Amygdala (tissue), 56 donors: Measurements from ENCODE around the gene TMEM218.
A peak's percentile ranks its signal among the peaks of the same experiment; 100 is the strongest.

ENCODE experiments used
- DNase-seq, 56 donors: peaks; one replicate each; lab custom pipeline; 2025; lab: John Stamatoyannopoulos, UW

The TMEM218 gene

DNA sequence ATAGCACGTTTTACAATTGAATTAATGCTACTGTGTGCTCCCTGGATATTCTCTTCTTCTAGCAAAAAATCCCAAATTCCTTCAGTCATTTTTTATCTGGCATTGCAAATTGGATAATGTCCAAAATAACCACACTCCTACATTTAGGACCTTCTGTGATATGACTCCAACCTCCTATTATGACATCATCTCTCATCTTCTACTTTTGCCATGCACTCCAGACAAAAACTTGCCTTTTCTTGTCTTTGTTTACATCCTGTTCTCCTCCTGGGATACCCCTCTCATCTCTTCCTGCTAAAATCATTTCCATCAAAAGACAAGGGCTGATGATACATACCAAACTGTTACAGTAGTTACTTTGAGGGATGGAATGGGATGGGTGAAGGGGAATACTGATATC lies 20.6 kb upstream of the TMEM218 start:
- no peak for DNase-seq

DNA sequence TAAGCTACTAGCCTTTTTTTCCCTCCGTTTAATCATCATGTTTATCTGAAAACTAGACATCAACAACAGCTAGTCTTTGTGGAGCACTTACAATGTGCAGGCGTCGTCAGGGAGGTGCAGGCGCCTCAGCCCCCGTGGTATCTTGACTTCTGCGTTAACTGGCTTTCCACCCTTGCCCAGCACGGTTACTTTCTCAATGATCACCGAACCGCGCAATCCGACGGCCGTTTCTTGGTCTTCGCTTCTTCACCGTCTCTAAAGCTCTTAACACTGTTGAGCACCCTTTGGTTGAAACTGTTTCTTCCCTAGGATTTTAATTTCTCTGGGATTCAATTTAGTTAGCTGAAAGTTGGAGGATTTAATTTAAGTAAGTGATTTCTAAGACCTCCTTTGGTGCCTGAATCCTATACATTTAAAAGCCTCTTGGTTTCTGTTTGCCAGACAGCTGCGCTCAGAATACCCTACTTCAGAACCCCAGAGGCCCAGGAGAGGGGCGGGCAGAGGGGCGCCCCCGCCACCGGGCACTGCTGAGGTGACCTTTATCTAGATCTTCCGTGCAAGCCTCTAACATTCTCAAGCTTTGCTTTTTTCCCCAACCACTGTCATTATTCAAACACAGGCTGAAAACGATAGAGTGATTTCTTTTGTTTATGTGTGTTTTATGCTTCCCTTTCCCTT lies 18.0 kb upstream of the TMEM218 start:
- no peak for DNase-seq

DNA sequence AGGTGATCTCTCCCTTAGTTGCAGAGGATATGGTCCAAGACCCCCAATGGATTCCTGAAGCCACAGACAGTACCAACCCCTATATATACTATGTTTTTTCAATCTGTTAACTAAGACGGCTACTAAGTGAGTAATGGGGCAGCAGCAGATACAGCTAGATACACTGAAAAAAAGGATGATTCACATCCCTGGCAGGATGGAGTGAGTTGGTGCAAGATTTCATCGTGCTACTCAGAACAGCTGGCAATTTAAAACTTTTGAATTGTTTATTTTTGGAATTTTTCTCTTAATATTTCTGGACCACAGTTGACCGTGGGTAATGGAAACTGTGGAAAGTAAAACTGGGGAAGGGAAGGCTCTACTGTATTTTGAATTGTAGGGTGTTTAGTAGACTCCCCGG lies 17.0 kb upstream of the TMEM218 start:
- no peak for DNase-seq

DNA sequence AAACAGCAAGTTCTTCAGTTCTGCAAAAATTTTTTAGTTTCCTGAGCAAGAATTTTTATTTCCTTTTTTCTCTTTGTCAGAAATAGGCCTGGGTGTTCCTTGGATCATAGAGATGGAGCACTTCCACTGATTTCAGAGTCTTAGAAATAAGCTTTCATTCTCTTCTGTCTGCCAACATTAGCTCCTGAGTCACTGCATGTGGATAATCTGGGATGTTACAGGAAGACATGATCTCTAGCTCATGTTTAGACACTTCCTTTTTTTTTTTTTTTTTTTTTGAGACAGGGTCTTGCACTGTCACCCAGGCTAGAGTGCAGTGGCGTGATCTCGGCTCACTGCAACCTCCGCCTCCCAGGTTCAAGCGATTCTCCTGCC lies 13.2 kb upstream of the TMEM218 start:
- DNase-seq = no peak

DNA sequence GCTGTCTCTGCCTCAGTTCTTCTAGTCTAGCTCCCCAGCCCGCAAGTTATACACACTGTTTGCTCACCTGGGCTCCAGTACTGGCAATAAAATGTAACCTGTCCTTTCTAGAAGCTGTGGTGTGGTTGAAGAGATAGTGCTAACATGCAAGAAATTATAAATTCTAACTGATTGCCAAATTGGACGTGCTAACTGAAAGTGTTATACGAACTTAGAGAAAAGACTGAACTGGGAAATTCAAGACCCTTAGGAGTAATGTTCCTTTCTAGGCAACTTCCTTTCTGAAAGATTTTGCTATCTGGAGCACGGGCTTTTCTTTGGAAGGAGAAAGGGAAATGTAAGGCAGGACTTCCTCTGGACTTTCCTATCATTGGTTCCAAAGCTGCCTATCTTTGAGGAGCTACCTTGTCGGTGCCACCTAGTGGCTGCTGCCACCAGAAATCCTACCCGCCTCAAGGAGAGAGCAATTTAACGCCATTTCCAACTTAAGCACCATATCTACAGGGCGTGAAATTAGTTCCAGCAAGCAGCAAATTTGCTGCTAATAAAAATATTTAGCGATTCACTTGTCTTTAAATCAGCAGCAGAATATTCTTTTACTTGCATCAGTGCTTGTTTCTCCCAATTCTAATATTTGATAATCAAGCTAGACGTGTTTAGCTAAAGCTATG lies 12.7 kb upstream of the TMEM218 start:
- DNase-seq = peak in 12 of 56 donors; percentile 6 to 40 (median 18)

DNA sequence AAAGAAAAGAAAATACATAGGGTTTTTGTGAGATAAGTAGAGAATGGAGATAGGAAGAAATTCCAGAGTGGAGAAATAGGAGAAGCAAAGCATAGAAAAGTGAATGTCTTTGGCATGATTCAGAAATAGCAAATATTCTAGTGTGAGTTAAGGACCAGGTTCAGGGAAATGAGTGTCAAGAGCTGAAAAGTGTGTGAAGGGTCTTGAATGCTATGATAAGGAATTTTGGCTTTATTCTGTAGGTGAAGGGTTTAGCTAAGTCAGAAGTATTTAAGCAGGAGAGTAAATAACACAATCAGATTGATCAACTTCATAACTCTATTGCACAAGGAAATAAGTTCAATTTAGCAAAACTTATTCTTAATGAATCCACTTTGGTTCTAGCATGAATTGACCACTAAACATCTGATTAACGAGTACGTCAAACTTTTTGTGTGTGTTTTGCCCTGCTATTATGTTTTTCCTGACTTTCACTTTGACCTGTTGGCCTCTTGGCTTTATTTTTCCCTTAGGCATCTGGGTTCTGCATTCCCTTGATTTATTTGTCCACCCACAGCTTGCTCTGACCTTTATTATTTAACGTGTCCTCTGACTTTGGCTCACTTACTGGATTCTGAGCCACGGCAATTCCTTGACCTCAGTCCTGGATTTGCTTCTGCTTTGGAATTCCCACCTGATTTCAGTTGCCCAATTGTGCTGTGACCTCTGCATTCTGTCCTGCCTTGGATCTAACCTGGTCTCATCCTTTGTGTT lies 11.9 kb upstream of the TMEM218 start:
- no peak for DNase-seq

DNA sequence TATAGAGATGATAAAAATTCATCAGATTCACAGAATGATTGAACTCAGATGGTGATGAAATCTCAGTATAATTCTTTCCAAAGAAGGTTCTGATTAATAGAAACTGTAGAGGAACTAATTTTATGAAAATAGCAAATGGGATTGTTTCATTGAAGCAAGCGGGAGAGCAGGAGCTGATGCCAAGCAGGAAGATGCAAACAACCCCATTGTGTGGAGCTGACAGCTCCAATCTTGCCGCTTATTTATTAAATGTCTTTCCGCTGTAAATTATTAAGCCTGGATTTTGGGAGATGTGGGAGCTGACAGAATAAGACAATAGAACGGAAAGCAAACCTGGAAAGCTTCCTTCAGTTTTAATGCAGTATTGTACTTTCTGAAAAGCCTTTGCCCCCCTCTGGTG lies 6.0 kb upstream of the TMEM218 start:
- DNase-seq = no peak

DNA sequence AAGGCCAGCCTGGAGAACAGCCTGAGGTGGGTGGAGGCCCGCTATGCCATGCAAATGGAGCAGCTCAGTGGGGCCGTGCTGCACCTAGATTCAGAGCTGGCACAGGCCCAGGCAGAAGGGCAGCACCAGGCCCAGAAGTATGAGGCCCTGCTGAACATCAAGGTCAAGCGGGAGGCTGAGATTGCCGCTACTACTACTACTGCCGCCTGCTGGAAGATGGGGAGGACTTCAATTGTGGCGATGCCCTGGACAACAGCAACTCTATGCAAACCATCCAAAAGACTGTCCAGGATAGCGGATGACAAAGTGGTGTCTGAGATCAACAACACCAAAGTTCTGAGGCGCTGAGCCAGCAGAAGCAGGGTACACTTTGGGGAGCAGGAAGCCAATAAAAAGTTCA lies 3.1 kb upstream of the TMEM218 start:
- DNase-seq = no peak

DNA sequence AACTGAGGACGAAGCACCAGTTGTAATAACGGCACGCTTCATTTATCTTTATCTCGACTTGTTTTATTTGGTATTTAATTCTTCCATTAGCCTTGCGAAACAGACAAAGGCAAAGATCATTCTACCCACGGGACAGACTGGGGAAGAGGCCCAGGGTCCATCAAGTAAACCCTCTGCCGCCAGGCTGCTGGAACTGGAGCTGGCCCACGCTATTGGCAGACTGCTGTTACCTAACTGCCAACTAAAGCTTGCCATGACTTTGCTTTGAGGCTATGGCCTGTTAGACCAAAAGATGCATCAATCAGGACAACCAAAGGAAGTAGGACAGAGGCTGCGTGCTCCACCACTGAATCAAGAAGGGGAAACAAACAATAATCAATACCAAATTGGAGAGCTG lies 780 bp upstream of the TMEM218 start:
- no peak for DNase-seq

DNA sequence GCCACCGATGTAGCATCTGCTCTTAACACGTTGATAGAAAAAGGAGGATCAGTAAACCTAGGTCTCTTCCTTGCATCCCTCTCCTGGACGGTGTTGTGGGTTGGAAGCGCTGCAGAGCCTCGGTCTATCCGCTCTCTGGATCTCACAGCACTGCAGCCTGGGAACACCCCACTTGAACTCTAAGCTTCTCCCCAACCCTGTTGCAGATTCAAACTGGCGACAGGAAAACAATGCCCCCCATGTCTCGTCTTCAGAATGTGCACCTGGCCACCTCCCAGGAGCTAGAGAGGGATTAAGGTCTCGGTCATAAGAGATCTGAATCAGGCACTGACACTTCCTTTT lies 454 bp downstream of the TMEM218 start:
- peak in 5 of 56 donors; percentile 21 to 46 (median 31) for DNase-seq

DNA sequence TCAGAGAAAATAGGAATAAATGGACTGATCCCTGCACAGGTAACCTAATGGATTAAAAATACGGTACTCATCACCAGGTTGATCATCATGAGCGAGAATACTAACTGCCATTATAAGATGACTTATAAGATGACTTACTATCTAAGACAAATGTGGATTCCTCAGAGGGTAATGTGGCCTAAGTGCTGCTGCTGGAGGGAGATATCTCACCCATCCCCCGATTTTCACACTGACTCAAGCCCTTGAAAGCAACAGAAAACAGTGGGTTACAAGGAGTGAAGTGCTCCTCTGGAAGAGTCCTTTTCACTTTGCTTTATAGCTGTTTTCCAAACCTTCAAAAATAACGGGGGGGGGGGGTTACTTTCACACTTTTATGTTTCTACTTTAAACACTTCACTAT lies 920 bp downstream of the TMEM218 start:
- no peak for DNase-seq

DNA sequence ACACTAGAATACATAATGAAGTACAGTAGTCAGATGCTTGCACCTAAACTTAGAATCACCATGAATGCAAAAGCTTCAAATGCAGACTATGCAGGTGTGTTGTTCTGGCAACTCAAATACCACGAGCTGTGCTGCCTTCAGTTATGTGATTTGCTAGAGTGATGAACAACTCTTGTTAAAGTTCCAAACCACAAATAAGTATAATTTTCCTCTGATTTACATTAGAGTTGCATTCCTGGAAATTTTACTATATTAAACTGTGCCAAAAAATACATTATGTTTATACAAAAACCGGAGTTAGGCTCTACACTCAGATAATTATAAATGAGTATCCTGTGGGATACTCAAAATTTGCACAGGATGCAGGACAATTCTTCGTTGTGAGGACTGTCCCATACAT lies 3.0 kb downstream of the TMEM218 start:
- DNase-seq = no peak

DNA sequence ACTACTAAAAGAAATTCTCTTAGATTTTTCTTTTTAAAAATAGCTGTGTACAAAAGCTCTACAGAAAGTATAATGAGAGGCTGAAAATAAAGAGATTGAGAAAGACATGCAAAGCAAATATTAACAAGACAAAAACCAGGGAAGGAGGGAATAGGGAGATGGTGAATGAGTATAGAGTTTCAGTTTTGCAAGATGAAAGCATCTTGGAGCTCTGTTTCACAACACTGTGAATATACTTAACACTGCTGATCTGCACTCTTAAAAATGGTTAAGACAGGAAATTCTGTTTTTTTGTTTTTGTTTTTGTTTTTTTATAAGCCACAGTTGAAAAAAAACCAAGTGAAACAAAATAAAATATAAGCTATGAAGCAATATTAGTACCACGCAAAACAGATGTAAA lies 5.5 kb downstream of the TMEM218 start:
- no peak for DNase-seq

DNA sequence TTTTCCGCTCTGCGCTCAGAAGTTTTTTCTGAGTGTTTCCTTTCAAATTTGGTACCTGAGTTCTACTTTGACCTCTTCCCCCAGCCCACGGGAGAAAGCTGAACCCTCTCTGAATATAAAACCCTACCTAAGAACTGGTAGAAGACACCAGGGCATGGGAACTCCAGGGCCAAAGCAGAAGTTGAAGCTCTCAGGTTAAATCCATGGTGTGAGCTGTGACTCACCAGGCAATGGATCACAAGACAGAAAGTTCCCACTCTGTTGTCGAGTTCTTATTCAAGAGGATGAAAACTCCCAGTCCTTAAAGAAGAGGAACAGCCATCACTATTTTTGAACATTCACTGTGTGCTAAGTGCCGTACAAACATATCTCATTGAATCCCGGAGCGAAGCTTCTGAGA lies 8.9 kb downstream of the TMEM218 start:
- DNase-seq = no peak

DNA sequence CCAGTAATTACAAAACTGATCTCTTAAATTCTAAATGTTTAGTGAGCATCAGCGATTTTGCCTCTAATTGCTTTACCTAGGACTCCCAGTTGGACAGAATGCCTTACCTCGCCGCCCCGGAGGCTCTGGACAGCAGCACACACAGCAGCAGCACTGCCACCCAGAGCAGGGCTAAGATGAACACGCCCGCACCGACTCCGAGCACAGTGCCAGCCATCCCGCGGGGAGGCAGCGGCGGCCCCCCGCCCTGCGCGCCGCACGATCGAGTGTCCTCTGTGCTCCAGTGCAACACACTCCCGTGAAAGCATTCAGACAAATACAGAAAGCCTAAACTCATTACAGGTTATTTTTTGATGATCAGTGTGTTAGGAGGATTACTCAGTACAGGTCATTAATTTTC lies 9.4 kb downstream of the TMEM218 start:
- DNase-seq = no peak

DNA sequence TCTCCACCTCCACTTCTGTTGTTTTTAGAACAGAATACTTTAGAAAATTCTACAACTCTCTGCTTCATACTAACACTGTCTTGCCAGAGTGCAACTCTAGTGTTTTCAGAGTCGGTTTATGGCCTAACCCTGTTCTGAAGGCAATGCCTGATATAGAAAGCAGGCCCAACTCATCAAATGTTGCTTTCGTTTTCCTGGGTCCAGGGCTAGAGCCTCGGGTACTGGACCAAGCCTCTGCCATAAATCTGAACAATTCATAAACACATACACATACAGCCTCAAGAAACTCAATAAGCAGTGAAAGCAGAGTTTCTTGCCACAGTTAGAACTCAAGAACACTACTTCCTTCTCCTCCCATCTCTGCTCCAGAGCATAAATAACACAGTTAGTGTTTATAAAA lies 9.8 kb downstream of the TMEM218 start:
- DNase-seq = no peak

DNA sequence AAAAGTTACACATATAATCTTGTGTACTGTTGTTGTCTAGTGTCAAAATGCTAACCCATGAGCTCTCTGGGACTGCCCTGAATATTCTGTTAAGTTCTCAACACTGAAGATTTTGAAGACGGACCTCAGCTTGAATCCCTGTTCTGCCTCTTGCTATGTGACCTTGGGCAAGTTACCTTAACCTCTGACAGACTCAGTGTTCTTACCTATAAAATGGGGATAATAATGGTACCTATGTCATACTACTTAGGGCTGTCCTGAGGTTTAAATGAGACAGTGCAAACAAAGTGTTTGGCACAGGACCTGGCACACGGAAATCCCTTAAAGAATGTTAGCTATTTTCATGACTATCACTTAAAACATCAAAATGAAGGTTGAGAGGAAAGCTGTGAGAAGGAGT lies 11.3 kb downstream of the TMEM218 start:
- no peak for DNase-seq

DNA sequence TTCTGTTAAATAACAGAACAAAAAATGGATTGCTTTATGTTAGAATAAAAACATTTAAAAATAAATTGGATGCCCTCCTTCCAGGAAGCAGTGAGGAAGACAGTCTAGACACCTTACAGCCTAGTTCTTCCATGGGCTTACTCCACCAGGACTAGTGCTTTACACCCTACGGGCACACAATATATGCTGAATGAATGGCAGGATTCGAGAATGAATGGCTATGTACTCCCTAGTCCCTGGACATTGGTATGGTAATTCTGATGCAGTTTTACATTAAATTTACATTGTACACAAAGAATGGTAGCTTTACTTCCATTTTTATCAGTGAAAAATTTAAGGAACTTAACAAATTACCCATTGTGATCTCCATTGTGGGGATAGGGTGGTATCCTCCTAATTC lies 16.7 kb downstream of the TMEM218 start:
- no peak for DNase-seq

DNA sequence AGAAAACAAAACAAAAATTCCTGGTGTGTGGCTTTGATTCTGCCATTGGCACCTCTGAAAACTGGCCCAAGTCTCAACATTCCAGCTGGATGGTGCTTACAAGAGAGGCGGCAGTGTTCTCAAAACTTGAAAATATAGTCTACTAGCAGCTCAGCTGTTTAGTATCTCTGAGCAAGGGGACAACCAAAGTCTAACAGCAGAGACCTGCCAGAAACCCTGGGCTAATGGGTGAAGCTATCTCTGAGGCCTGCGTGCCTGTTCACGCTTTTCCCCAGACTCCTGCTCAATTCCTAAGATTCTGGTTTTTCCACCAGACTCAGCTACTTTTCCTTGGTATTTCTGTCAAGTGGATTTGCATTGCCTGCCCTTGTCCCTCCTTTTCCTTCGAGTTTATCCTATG lies 17.9 kb downstream of the TMEM218 start:
- no peak for DNase-seq

DNA sequence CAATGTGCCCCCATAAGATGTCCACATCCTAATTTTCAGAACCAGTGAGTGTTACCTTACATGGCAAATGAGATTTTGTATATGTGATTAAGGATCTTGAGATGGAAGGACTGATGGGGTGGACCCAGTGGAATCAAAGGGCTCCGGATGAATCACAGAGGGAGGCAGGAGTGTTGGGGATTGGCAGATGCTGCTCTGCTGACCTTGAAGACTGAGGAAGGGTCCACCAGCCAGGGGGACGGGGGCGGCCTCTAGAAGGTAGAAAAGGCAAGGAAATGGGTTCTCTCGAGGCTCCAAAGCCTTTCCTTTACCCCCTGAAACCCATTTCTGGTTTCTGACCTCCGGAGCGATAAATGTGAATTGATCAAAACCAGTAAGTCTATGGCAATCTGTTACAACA lies 18.8 kb downstream of the TMEM218 start:
- DNase-seq = no peak

DNA sequence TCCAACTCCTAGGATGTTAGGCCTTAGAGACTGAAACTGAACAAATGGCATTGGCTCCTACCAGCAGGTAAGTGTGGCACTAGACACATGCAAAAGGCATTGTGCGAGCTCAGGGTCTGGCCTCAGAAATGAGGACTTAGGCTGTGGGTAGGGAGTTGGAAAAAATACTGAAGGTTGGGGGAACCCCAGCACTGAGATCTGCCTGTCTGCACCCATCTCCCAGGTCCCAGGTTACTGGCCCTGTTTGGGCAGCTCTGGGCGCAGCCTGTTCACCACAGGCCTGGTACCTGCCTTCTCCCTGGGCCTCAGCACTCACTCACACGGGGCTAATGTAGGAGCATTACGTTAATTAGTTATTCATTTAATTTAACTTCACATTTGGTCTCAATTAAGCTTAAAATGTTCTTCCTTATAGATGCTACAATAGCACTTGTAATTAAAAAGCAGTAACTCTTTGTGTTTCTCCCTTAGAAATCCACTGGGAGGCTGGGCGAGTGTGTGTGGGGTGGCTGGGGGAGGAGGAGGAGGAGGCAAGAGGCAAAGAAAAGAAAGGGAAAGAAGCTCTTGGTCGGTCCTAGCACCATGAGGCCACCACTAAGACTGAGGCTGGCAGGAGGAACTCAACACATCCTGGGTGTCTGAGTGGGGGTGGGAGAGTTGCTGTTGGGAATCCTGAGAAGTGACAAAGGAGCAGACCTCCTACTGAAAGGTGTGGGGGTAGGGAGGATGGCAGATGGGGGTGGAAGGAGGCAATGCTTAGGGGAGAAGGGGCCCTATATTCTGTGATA lies 19.4 kb downstream of the TMEM218 start:
- DNase-seq = no peak
